ENCODE data around the gene KIF13A. TPM values are rescaled to one million over a fixed set of nuclear protein-coding genes. Genes with fewer than 3 reads are reported as not detected.
A peak's percentile ranks its signal among the peaks of the same experiment; 100 is the strongest.

Gene KIF13A
- total and polyA plus RNA-seq, 9 of the 15 experiments (the other 6 are each of a cell fraction or from before 2014, with no cell fraction given) = 3.6 to 44.3 (median 29.7) TPM

GRCh38 chr6:17987697-17988421 lies 424 bp upstream of the KIF13A start (continued):
- peak; percentile 41; the same call in 1 of the 2 replicates for TF ChIP-seq REST (IDR thresholded peaks at IDR 0.05; ENCODE audit: borderline replicate concordance)
- no peak for TF ChIP-seq REST (CRISPR knock-in tag; IDR thresholded peaks at IDR 0.05; ENCODE audit: low read depth)
- TF ChIP-seq NBN (IDR thresholded peaks at IDR 0.05; ENCODE audit: low read depth) = no peak
- 0 out of 2 replicates have a peak, but pooled peaks have one; percentile 34 for TF ChIP-seq ZFP91 (CRISPR knock-in tag; IDR thresholded peaks at IDR 0.05)
- peak; percentile 86 for TF ChIP-seq AFF4 (CRISPR knock-in tag; IDR thresholded peaks at IDR 0.05)
- TF ChIP-seq ZFP1 (CRISPR knock-in tag; IDR thresholded peaks at IDR 0.05) = no peak
- TF ChIP-seq TAF9B (IDR thresholded peaks at IDR 0.05; ENCODE audit: partially characterized antibody) = no peak
- peak; percentile 48; the same call in 1 of the 2 replicates for TF ChIP-seq BRD4 (IDR thresholded peaks at IDR 0.05)
- TF ChIP-seq ZNF197 (CRISPR knock-in tag; IDR thresholded peaks at IDR 0.05; ENCODE audit: low read depth) = no peak
- no peak for TF ChIP-seq ILK (tag; IDR thresholded peaks at IDR 0.05; ENCODE audit: borderline replicate concordance, low read depth)
- TF ChIP-seq ATF6 (CRISPR knock-in tag; IDR thresholded peaks at IDR 0.05) = no peak
